ENCODE data around the gene PALD1. TPM values are rescaled to one million over a fixed set of nuclear protein-coding genes. Genes with fewer than 3 reads are reported as not detected.

Gene PALD1
- total and polyA plus RNA-seq, 9 of the 15 experiments (the other 6 are each of a cell fraction or from before 2014, with no cell fraction given), result 0.03 to 0.29 (median 0.09) TPM; not detected in 2

DNA sequence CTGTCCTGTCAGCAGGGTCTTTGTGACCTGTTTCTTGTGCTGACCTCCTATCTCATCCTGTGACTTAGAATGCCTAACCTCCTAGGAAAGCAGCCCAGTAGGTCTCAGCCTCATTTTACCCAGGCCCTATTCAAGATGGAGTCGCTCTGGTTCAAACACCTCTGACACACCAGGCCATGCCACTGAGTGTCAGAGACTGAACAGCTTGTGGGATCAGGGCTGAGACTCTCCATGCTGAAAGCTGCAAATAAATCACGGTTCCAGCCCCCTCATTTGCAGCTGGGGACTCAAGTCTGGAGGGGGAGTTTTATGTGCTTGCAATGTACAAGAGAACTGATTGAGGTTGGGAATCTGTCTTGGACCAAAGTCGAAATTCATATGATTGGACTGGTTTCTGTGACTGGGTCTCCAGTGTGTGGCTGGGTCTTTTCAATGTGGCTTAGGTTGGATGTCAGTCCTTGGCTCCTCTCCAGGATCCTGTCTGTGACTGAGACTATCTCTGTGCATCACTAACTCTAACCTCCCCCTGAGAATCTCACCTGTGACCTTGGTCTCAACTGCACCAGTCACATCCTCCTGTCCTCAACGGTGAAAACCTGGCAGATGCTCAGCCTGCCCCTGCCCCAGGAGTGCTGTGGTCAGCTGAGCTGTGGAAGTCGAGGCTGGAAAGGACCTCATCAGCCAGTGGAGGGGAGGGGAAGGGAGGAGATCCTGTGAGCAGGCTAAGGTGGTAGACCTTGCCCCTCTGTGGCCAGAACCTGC, 112.3 kb downstream of the PALD1 start (continued):
- TF ChIP-seq, protein P1, sequence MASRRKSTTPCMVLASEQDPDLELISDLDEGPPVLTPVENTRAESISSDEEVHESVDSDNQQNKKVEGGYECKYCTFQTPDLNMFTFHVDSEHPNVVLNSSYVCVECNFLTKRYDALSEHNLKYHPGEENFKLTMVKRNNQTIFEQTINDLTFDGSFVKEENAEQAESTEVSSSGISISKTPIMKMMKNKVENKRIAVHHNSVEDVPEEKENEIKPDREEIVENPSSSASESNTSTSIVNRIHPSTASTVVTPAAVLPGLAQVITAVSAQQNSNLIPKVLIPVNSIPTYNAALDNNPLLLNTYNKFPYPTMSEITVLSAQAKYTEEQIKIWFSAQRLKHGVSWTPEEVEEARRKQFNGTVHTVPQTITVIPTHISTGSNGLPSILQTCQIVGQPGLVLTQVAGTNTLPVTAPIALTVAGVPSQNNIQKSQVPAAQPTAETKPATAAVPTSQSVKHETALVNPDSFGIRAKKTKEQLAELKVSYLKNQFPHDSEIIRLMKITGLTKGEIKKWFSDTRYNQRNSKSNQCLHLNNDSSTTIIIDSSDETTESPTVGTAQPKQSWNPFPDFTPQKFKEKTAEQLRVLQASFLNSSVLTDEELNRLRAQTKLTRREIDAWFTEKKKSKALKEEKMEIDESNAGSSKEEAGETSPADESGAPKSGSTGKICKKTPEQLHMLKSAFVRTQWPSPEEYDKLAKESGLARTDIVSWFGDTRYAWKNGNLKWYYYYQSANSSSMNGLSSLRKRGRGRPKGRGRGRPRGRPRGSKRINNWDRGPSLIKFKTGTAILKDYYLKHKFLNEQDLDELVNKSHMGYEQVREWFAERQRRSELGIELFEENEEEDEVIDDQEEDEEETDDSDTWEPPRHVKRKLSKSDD (conservative IDR thresholded peaks at IDR 0.05; ENCODE audit: low read length), result no peak
- TF ChIP-seq, protein P2, sequence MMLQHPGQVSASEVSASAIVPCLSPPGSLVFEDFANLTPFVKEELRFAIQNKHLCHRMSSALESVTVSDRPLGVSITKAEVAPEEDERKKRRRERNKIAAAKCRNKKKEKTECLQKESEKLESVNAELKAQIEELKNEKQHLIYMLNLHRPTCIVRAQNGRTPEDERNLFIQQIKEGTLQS (IDR thresholded peaks at IDR 0.05), result no peak
- TF ChIP-seq, protein P2 (CRISPR knock-in tag; conservative IDR thresholded peaks at IDR 0.05), result no peak
- TF ChIP-seq HNRNPLL (IDR thresholded peaks at IDR 0.05; ENCODE audit: low read depth, low read length, poor library complexity, severe bottlenecking) (no peak), STAT5A (IDR thresholded peaks at IDR 0.05; ENCODE audit: borderline replicate concordance, low read length) (no peak), PPARD (CRISPR knock-in tag; IDR thresholded peaks at IDR 0.05) (no peak), ETV6 (IDR thresholded peaks at IDR 0.05; ENCODE audit: borderline replicate concordance in 1 of 2, low read depth in 2 of 2, low read length in 1 of 2) (no peak), ETV6 (CRISPR knock-in tag; IDR thresholded peaks at IDR 0.05; ENCODE audit: borderline replicate concordance) (no peak), NFXL1 (CRISPR knock-in tag; IDR thresholded peaks at IDR 0.05) (peak; percentile 98), HNRNPL (IDR thresholded peaks at IDR 0.05; ENCODE audit: low read depth, low read length) (no peak), PHF21A (IDR thresholded peaks at IDR 0.05; ENCODE audit: borderline replicate concordance, low read depth) (no peak), ZNF140 (CRISPR knock-in tag; IDR thresholded peaks at IDR 0.05) (no peak), ZNF507 (tag; conservative IDR thresholded peaks at IDR 0.05) (peak; percentile 58), SREBF2 (CRISPR knock-in tag; IDR thresholded peaks at IDR 0.05) (no peak), PTTG1 (tag; IDR thresholded peaks at IDR 0.05; ENCODE audit: low read depth) (peak; percentile 99), ZNF253 (CRISPR knock-in tag; conservative IDR thresholded peaks at IDR 0.05) (peak; percentile 77; the same call in 1 of the 2 replicates), DMBX1 (CRISPR knock-in tag; IDR thresholded peaks at IDR 0.05; ENCODE audit: borderline replicate concordance) (peak; percentile 98), SRSF9 (IDR thresholded peaks at IDR 0.05; ENCODE audit: borderline replicate concordance, low read depth, low read length) (no peak), ZNF133 (CRISPR knock-in tag; IDR thresholded peaks at IDR 0.05) (peak; percentile 93), SLC30A9 (CRISPR knock-in tag; IDR thresholded peaks at IDR 0.05) (no peak)
- TF ChIP-seq, protein P3, sequence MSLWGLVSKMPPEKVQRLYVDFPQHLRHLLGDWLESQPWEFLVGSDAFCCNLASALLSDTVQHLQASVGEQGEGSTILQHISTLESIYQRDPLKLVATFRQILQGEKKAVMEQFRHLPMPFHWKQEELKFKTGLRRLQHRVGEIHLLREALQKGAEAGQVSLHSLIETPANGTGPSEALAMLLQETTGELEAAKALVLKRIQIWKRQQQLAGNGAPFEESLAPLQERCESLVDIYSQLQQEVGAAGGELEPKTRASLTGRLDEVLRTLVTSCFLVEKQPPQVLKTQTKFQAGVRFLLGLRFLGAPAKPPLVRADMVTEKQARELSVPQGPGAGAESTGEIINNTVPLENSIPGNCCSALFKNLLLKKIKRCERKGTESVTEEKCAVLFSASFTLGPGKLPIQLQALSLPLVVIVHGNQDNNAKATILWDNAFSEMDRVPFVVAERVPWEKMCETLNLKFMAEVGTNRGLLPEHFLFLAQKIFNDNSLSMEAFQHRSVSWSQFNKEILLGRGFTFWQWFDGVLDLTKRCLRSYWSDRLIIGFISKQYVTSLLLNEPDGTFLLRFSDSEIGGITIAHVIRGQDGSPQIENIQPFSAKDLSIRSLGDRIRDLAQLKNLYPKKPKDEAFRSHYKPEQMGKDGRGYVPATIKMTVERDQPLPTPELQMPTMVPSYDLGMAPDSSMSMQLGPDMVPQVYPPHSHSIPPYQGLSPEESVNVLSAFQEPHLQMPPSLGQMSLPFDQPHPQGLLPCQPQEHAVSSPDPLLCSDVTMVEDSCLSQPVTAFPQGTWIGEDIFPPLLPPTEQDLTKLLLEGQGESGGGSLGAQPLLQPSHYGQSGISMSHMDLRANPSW (CRISPR knock-in tag; IDR thresholded peaks at IDR 0.05), result no peak
